SK-N-SH treated with all-trans-retinoic acid at 6 μM for 48 hours (cell line): ENCODE data around the gene PSMB5.

ENCODE experiments used
- ATAC-seq: fragments of 200-7000 bp; cut with Tn5 transposase; 3 replicates; pipeline ENCODE4 v1.9.1; 2020; ENCODE audit warnings: mild to moderate bottlenecking, moderate library complexity
- ARNTL ChIP-seq: fragments of 450-650 bp; formaldehyde crosslinking; IDR thresholded peaks from 2 replicates; pipeline ENCODE4 v1.5.0; 2020; ENCODE audit warnings: low read depth, mild to moderate bottlenecking, moderate library complexity, borderline replicate concordance
- CREB5 ChIP-seq: fragments of 250-450 bp; sonication (Bioruptor Pico); IDR thresholded peaks from 2 replicates; pipeline ENCODE4 v1.5.1; 2020; ENCODE audit warnings: low read depth, mild to moderate bottlenecking, moderate library complexity
- CSDC2 ChIP-seq: fragments of 250-450 bp; sonication (Bioruptor Pico); IDR thresholded peaks from 2 replicates; pipeline ENCODE4 v1.5.0; 2020; ENCODE audit warnings: mild to moderate bottlenecking, moderate library complexity
- CSRNP3 ChIP-seq: fragments of 250-450 bp; sonication (Bioruptor Pico); IDR thresholded peaks from 2 replicates; pipeline ENCODE4 v1.5.1; 2021; ENCODE audit warnings: mild to moderate bottlenecking, moderate library complexity
- ESRRG ChIP-seq: fragments of 250-450 bp; sonication (Bioruptor Pico); IDR thresholded peaks from 2 replicates; pipeline ENCODE4 v1.6.1; 2021; ENCODE audit warnings: mild to moderate bottlenecking
- GLIS3 ChIP-seq: fragments of 250-450 bp; sonication (Bioruptor Pico); IDR thresholded peaks from 2 replicates; pipeline ENCODE4 v1.5.0; 2020; ENCODE audit warnings: mild to moderate bottlenecking, moderate library complexity
- ISL1 ChIP-seq: fragments of 250-450 bp; sonication (Bioruptor Pico); IDR thresholded peaks from 2 replicates; pipeline ENCODE4 v2.1.2; 2022; ENCODE audit warnings: mild to moderate bottlenecking, moderate library complexity
- OSR1 ChIP-seq: fragments of 250-450 bp; sonication (Bioruptor Pico); IDR thresholded peaks from 2 replicates; pipeline ENCODE4 v1.8.0; 2022; ENCODE audit warnings: moderate library complexity, mild to moderate bottlenecking, inconsistent platforms
- PATZ1 ChIP-seq: fragments of 250-450 bp; sonication (Bioruptor Pico); IDR thresholded peaks from 2 replicates; pipeline ENCODE4 v1.8.0; 2020; ENCODE audit warnings: mild to moderate bottlenecking, moderate library complexity, borderline replicate concordance
- POU6F1 ChIP-seq: fragments of 250-450 bp; sonication (Bioruptor Pico); IDR thresholded peaks from 2 replicates; pipeline ENCODE4 v1.8.0; 2021; ENCODE audit warnings: low read depth, mild to moderate bottlenecking, moderate library complexity, borderline replicate concordance
- PPARA ChIP-seq: fragments of 250-450 bp; sonication (Bioruptor Pico); IDR thresholded peaks from 2 replicates; pipeline ENCODE4 v1.5.0; 2020; ENCODE audit warnings: mild to moderate bottlenecking, borderline replicate concordance
- SNAI2 ChIP-seq: fragments of 250-450 bp; sonication (Bioruptor Pico); IDR thresholded peaks from 2 replicates; pipeline ENCODE4 v1.5.0; 2020; ENCODE audit warnings: mild to moderate bottlenecking, moderate library complexity
- TCF4 ChIP-seq: fragments of 250-450 bp; sonication (Bioruptor Pico); IDR thresholded peaks from 2 replicates; pipeline ENCODE4 v1.8.0; 2021; ENCODE audit warnings: mild to moderate bottlenecking, moderate library complexity, borderline replicate concordance
- TOX ChIP-seq: fragments of 250-450 bp; sonication (Bioruptor Pico); IDR thresholded peaks from 2 replicates; pipeline ENCODE4 v1.8.0; 2021; ENCODE audit warnings: mild to moderate bottlenecking, moderate library complexity, borderline replicate concordance
- TSHZ2 ChIP-seq: fragments of 250-450 bp; sonication (Bioruptor Pico); IDR thresholded peaks from 2 replicates; pipeline ENCODE4 v1.5.0; 2020; ENCODE audit warnings: mild to moderate bottlenecking, moderate library complexity
- ZC3H10 ChIP-seq: fragments of 250-450 bp; sonication (Bioruptor Pico); IDR thresholded peaks from 2 replicates; pipeline ENCODE4 v1.5.1; 2021; ENCODE audit warnings: mild to moderate bottlenecking, moderate library complexity
- ZFP30 ChIP-seq: fragments of 450-650 bp; formaldehyde crosslinking; IDR thresholded peaks from 2 replicates; pipeline ENCODE4 v1.5.0; 2022; ENCODE audit warnings: mild to moderate bottlenecking, moderate library complexity
- ZNF565 ChIP-seq: fragments of 450-650 bp; formaldehyde crosslinking; conservative IDR thresholded peaks from 2 replicates; pipeline ENCODE4 v1.5.0; 2020; ENCODE audit warnings: low read depth, mild to moderate bottlenecking, moderate library complexity
- ZNF70 ChIP-seq: fragments of 450-650 bp; formaldehyde crosslinking; IDR thresholded peaks from 2 replicates; pipeline ENCODE4 v1.5.0; 2020; ENCODE audit warnings: mild to moderate bottlenecking, moderate library complexity
- ZNF8 ChIP-seq: fragments of 450-650 bp; formaldehyde crosslinking; IDR thresholded peaks from 2 replicates; pipeline ENCODE4 v1.5.0; 2020; ENCODE audit warnings: mild to moderate bottlenecking, moderate library complexity

Gene PSMB5

GRCh38 chr14:23045419-23046357 is 11.0 kb upstream of the PSMB5 start:
- ATAC-seq: peak; percentile 22; the same call in 1 of the 3 replicates
- TF ChIP-seq ARNTL (CRISPR knock-in tag) (no peak), ZNF8 (CRISPR knock-in tag) (no peak), ZFP30 (CRISPR knock-in tag) (no peak), ESRRG (CRISPR knock-in tag) (no peak)

- no peak for ATAC-seq
These were observed 10.1 kb upstream of the PSMB5 start for GRCh38 chr14:23044840-23045239.

GRCh38 chr14:23043754-23044153 is 9.1 kb upstream of the PSMB5 start:
- TF ChIP-seq ISL1 (CRISPR knock-in tag) (no peak), CSRNP3 (CRISPR knock-in tag) (no peak), TCF4 (CRISPR knock-in tag) (no peak), SNAI2 (CRISPR knock-in tag) (no peak), ZFP30 (CRISPR knock-in tag) (no peak), ZNF70 (CRISPR knock-in tag) (no peak), GLIS3 (CRISPR knock-in tag) (no peak)
- no peak for ATAC-seq

More at GRCh38 chr14:23044840-23045239, 10.1 kb upstream of the PSMB5 start:
- TF ChIP-seq OSR1 (CRISPR knock-in tag) (no peak), ZNF565 (no peak)

GRCh38 chr14:23043145-23043544 is 8.4 kb upstream of the PSMB5 start:
- ATAC-seq: no peak
- no peak for TF ChIP-seq CSRNP3 (CRISPR knock-in tag)
- no peak for TF ChIP-seq TCF4 (CRISPR knock-in tag)
- no peak for TF ChIP-seq ZNF565
- no peak for TF ChIP-seq GLIS3 (CRISPR knock-in tag)
- TF ChIP-seq TOX (CRISPR knock-in tag): no peak
- no peak for TF ChIP-seq PPARA (CRISPR knock-in tag)

GRCh38 chr14:23042162-23042965 is 7.7 kb upstream of the PSMB5 start, which contains the start of gene PSMB11:
Gene PSMB11, plus strand, starts transcription at chr14:23042212. Its CDS starts 14 bp downstream, at chr14:23042226.
- no peak for TF ChIP-seq ZC3H10 (CRISPR knock-in tag)
- no peak for TF ChIP-seq PATZ1 (CRISPR knock-in tag)
- no peak for TF ChIP-seq ZNF565
- TF ChIP-seq ZFP30 (CRISPR knock-in tag): no peak
- no peak for TF ChIP-seq CSDC2 (CRISPR knock-in tag)
- TF ChIP-seq PPARA (CRISPR knock-in tag): no peak
- no peak for ATAC-seq

- peak; percentile 46; the same call in 2 of the 3 replicates for ATAC-seq
- TF ChIP-seq POU6F1 (CRISPR knock-in tag) (no peak), ISL1 (CRISPR knock-in tag) (no peak), CREB5 (CRISPR knock-in tag) (no peak), TSHZ2 (CRISPR knock-in tag) (no peak), ZNF8 (CRISPR knock-in tag) (no peak)
These were observed 7.0 kb upstream of the PSMB5 start for GRCh38 chr14:23041729-23042128.
